ENCODE measurements around the gene KCNJ9. TPM values are rescaled to one million over a fixed set of nuclear protein-coding genes. Genes with fewer than 3 reads are reported as not detected.
A peak's percentile ranks its signal among the peaks of the same experiment; 100 is the strongest.

KCNJ9 gene
- total RNA-seq (not detected), polyA plus RNA-seq (ENCODE audit: insufficient read length in 6 of 6) (under 1 TPM in 3 of 6 donors, not detected in 3; 0.04 to 0.10 (median 0.08) TPM)
- long read RNA-seq, donor 1 = 0 reads
- long read RNA-seq, donor 2 = 0 reads
- long read RNA-seq, donor 3 = 0 reads
- long read RNA-seq, donor 4 = 0 reads
- long read RNA-seq, donor 5 = 0 reads
- long read RNA-seq, donor 6 = 0 reads
- long read RNA-seq, donor 7 = 0 reads
- long read RNA-seq, donor 8 = 0 reads
- long read RNA-seq, donor 9 = 0 reads
- long read RNA-seq, donor 10 = 0 reads
- long read RNA-seq, donor 11, partial matches to known transcripts = 91 of 114 reads
- long read RNA-seq, donor 11, other reads (novel, unspliced or antisense) = 23 of 114 reads
- long read RNA-seq, donor 12 = 0 reads

DNA sequence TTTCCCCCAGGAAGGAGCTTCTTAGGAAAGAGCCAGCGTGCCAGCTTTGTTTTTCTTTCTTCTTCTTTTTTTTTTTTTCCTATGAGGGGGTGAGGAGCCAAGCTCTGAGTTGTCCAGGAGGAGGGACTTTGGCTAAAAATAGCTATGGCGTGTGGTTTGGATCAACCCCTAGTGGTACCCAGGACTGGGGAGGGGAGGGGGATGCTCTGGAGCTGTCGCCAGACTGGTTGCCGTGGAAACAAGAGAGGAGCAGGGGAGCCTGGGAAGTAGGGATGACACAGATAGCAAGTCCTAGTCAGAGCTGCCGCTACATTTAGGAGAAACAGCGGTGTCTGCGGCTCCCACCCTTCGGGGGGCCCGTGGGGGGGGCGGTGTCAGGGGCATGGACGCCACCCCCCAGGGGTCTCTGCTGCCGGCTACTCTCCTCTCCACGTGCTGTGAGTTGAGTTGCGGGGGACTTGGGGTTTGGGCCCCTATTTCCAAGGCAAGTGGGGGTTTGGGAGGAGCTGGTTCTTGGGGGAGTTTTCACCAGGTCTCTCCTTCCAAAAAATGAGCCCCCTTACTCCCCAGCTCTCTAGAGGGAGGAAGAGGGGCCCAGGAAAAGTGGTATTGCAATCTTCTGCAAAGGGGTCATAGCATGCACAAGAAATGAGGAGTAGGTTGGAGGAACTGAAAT is at the start of gene KCNJ9:
Gene KCNJ9, plus strand, starts transcription at position 278 of the 676 bp plus-strand sequence. CDS start 2,493 bp downstream, outside the sequence.
- no peak for ATAC-seq
- H3K36me3 ChIP-seq = no peaks in the 10 kb centered on the region
- H3K27me3 ChIP-seq = peaks cover 42 to 81% of the 10 kb centered on the region in 2 donors
- no peak for TF ChIP-seq CTCF (IDR thresholded peaks at IDR 0.05)
- no peak within 1 kb of the TSS for H3K4me3 ChIP-seq
- no peaks in the 10 kb centered on the region for H3K9me3 ChIP-seq
- peaks cover 5 to 8% of the 10 kb centered on the region in 2 donors for H3K4me1 ChIP-seq
- no peak for DNase-seq
- H3K27ac ChIP-seq = no peak within 1 kb of the TSS
- intact Hi-C loops (cut with DNase I) = no loop called here

DNA sequence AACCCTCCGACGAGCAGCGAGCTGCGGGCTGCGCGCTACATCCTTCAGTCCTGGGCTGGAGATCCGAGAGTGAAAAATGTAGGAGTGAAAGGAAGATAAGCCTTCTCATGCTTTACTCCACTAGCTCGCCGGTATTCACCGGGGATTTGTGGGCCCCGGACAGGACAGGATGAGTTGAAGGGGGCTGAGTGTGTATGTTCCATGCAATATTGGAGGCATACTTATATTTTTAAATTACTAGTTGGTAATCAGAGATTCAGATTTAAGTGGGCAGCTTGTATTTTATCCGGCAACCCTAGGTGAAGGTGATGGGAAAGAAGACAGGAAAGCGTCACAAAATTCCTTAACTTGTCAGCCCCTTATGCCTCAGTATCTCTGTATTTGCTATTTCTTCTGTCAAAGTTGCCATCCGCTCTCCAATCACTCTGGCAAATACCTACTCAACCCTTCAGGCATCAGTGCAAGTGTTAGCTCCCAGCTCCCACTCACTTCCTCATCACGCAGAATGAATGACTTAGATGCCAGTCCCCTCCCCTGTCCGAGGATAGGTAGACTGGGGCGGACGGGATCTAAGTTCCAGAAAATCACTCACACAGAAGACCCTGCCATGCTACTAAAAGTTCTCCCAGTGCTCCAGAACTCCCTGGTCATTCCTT is 49.0 kb upstream of the KCNJ9 start:
- no peaks in the 10 kb centered on the region for H3K27me3 ChIP-seq
- no peak for TF ChIP-seq CTCF (IDR thresholded peaks at IDR 0.05)
- H3K9me3 ChIP-seq = no peaks in the 10 kb centered on the region
- no peaks in the 10 kb centered on the region for H3K36me3 ChIP-seq
- intact Hi-C loops (cut with DNase I) = no loop called here
- H3K27ac ChIP-seq = peak overlapping the region; percentile 5 to 72
- peaks cover 6 to 31% of the 10 kb centered on the region in 2 donors for H3K4me1 ChIP-seq
- DNase-seq (no peak), ATAC-seq (peak; percentile 48)
- H3K4me3 ChIP-seq = peak overlapping the region; percentile 62 to 84

GRCh38 chr1:160040476-160040875 is 40.9 kb upstream of the KCNJ9 start:
- H3K4me3 ChIP-seq = no peak overlapping the region
- H3K27me3 ChIP-seq = no peaks in the 10 kb centered on the region
- no peak overlapping the region for H3K27ac ChIP-seq
- intact Hi-C loops (cut with DNase I) = no loop called here
- no peak for ATAC-seq
- no peaks in the 10 kb centered on the region for H3K36me3 ChIP-seq
- no peaks in the 10 kb centered on the region for H3K9me3 ChIP-seq
- TF ChIP-seq CTCF (IDR thresholded peaks at IDR 0.05) = no peak
- no peaks in the 10 kb centered on the region for H3K4me1 ChIP-seq
- no peak for DNase-seq

GRCh38 chr1:160043543-160043942 is 37.8 kb upstream of the KCNJ9 start:
- H3K4me3 ChIP-seq = no peak overlapping the region
- TF ChIP-seq CTCF (IDR thresholded peaks at IDR 0.05) = no peak
- no peak for ATAC-seq

DNA sequence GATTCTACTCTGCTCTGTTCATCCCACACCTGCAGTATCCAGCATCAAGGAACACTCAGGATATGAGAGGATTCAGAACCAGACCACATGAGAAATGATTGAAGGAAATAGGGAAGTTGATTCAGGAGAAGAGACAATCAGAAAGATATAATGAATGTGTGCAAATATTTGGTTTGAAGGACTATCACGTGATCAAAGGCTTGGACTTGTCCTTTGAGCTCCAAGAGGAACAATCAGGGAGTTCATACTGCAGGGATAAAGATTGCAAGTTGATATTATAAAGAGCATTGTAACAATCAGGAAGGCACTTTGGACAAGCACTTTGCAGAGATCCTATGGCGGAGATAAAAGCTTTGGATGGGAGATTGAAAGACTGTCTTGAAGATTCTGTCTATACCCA is 35.7 kb upstream of the KCNJ9 start:
- Histone ChIP-seq H3K4me1 (peaks cover 5 to 8% of the 10 kb centered on the region in 2 donors), H3K36me3 (no peaks in the 10 kb centered on the region), H3K27ac (no peak overlapping the region), H3K27me3 (peaks cover 0 to 11% of the 10 kb centered on the region in 2 donors), H3K4me3 (no peak overlapping the region), H3K9me3 (no peaks in the 10 kb centered on the region)
- no peak for ATAC-seq
- no peak for DNase-seq
- no peak for TF ChIP-seq CTCF (IDR thresholded peaks at IDR 0.05)
- intact Hi-C loops (cut with DNase I) = no loop called here

More at GRCh38 chr1:160043543-160043942, 37.8 kb upstream of the KCNJ9 start:
- Histone ChIP-seq H3K9me3 (no peaks in the 10 kb centered on the region), H3K36me3 (no peaks in the 10 kb centered on the region), H3K27me3 (peaks cover 0 to 11% of the 10 kb centered on the region in 2 donors), H3K27ac (no peak overlapping the region), H3K4me1 (peaks cover 5 to 8% of the 10 kb centered on the region in 2 donors)
- intact Hi-C loops (cut with DNase I) = no loop called here
- no peak for DNase-seq

Data from left lung (tissue), 14 donors.